ENCODE measurements around the gene OCA2. TPM values are rescaled to one million over a fixed set of nuclear protein-coding genes. Genes with fewer than 3 reads are reported as not detected.
A peak's percentile ranks its signal among the peaks of the same experiment; 100 is the strongest.
"Not testable (repeated sequence)": the region's sequence is repeated elsewhere in the genome, so short reads cannot be mapped to it uniquely, and the experiment has no call there.

Gene OCA2
- total and polyA plus RNA-seq, 2 donors = 0.30 to 3.0 TPM

DNA sequence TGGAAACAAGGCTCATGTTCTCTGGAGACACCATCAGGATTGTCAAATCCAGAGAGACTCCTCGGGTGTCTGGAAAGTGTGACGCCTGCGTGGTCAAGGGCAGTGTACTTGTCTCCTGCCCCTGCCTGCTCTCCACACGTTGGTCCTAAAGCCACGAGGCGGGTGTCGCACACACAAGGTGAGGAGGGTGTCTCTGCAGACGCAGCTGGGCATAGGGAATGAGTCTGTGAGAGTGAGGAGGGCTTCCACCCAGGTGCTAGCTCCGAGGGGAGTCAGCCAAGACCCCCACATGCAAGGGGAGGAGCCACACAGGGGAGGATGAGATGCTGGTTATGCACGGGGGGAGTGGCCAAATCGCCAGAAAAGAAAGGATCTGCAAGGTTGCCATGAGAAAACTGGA is 27.9 kb upstream of the OCA2 start:
- DNase-seq (ENCODE audit: extremely low spot score) = no peak

DNA sequence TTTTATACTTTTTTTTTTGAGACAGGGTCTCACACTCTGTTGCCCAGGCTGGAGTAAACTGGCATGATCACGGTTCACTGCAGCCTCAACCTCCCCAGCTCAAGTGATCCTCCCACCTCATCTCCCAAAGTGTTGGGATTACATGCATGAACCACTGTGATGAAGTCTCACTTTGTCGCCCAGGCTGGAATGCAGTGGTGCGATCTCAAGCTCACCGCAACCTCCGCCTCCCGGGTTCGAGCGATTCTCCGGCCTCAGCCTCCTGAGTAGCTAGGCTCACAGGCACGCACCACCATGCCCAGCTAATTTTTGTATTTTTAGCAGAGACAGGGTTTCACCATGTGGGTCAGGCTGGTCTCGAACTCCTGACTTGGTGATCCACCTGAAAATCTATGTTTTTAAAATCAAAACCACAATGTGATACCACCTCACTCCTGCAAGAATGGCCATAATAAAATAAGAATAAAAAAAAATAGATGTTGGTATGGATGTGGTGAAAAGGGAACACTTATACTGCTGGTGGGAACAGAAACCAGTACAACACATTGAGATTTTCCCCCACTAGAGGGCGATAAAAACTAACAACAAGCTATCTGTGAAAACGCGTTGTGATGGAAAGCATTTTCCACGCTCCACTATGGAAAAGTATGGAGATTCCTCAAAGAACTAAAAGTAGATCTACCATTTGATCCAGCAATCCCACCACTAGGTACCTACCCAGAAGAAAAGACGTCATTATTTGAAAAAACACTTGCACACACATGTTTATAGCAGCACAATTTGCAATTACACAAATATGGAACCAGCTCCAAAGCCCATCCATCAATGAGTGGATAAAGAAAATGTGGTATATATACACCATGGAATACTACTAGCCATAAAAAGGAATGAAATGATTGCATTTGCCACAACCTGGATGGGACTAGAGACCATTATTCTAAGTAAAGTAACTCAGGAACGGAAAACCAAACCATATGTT is 26.8 kb upstream of the OCA2 start:
- no peak for DNase-seq (ENCODE audit: extremely low spot score)
- Histone ChIP-seq H3K36me3 (ENCODE audit: insufficient read depth) (no peaks in the 10 kb centered on the region), H3K4me1 (ENCODE audit: insufficient read depth) (no peaks in the 10 kb centered on the region), H3K27ac (ENCODE audit: low read depth) (no peak overlapping the region), H3K4me3 (ENCODE audit: low read depth, low read length) (no peak overlapping the region)
- WGBS = 73% methylated on average over 17 of the region's 17 CpGs

More for the DNA sequence above, 27.9 kb upstream of the OCA2 start:
- Histone ChIP-seq H3K4me3 (ENCODE audit: low read depth, low read length) (no peak overlapping the region), H3K27ac (ENCODE audit: low read depth) (no peak overlapping the region), H3K36me3 (ENCODE audit: insufficient read depth) (no peaks in the 10 kb centered on the region), H3K4me1 (ENCODE audit: insufficient read depth) (no peaks in the 10 kb centered on the region)
- WGBS = 82% methylated on average over 11 of the region's 11 CpGs

GRCh38 chr15:28124841-28125240 is 25.7 kb upstream of the OCA2 start:
- 90% methylated on average over 10 of the region's 10 CpGs for WGBS
- no peak for DNase-seq (ENCODE audit: extremely low spot score)
- peaks cover 2% of the 10 kb centered on the region for H3K36me3 ChIP-seq (ENCODE audit: insufficient read depth)

DNA sequence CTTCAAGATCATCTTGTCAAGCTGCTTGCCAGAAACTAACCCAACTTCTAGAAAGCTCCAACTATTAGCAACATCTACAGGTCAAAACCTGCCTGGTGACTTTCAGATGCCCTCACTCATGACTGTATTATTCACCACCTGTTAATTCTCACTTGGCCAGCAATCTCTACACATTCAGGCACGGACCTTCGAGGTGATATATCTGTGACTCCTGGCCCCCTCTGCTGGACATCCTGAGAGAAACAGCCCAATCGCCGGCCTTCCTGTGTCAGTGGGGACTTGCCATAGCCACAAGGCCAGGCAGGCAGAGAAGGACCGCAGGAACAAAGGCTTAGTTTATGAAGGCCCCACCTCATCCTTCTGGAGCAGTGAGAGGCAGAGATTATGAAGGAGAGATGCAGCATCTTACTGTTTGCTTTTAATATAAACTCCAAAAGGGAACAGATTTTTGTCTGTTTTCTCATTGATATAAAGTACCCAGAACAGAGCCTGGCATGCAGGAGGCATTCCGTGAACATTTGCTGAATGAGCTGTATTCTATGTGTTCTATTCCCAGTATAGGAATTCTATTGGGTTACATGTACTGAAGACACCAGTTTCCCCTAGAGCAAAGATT is 24.4 kb upstream of the OCA2 start:
- Histone ChIP-seq H3K4me3 (ENCODE audit: low read depth, low read length) (no peak overlapping the region), H3K36me3 (ENCODE audit: insufficient read depth) (peaks cover 2% of the 10 kb centered on the region), H3K27ac (ENCODE audit: low read depth) (no peak overlapping the region), H3K4me1 (ENCODE audit: insufficient read depth) (no peaks in the 10 kb centered on the region)
- peak; percentile 48 for DNase-seq (ENCODE audit: extremely low spot score)
- 22% methylated on average over 6 of the region's 6 CpGs for WGBS

More at GRCh38 chr15:28124841-28125240, 25.7 kb upstream of the OCA2 start:
- H3K4me1 ChIP-seq (ENCODE audit: insufficient read depth) = no peaks in the 10 kb centered on the region
- H3K27ac ChIP-seq (ENCODE audit: low read depth) = no peak overlapping the region
- no peak overlapping the region for H3K4me3 ChIP-seq (ENCODE audit: low read depth, low read length)

GRCh38 chr15:28122038-28122949 is 23.2 kb upstream of the OCA2 start:
- Histone ChIP-seq H3K27ac (ENCODE audit: low read depth) (no peak overlapping the region), H3K4me3 (ENCODE audit: low read depth, low read length) (no peak overlapping the region), H3K36me3 (ENCODE audit: insufficient read depth) (peaks cover 2% of the 10 kb centered on the region), H3K4me1 (ENCODE audit: insufficient read depth) (no peaks in the 10 kb centered on the region)
- 91% methylated on average over 28 of the region's 28 CpGs for WGBS
- no peak for DNase-seq (ENCODE audit: extremely low spot score)

DNA sequence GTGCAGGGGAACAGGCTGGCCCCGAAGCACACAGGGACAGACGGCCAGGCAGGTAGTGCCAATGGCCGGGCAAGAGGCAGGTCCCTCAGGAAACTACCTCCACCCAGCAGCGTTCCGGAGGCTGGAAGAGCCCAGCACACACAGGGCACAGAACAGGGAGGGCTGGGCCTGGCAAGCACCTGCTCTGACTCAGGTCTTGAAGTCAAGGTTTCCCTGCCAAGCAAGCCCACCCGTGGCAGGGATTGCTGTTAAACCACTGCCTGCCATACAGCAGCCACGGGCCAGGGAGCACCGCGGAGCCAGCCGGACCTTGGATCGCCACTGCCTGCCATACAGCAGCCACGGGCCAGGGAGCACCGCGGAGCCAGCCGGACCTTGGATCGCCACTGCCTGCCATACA is 22.5 kb upstream of the OCA2 start:
- not testable (repeated sequence) for DNase-seq (ENCODE audit: extremely low spot score); H3K4me3 ChIP-seq (ENCODE audit: low read depth, low read length); H3K4me1 ChIP-seq (ENCODE audit: insufficient read depth); H3K36me3 ChIP-seq (ENCODE audit: insufficient read depth); H3K27ac ChIP-seq (ENCODE audit: low read depth)
- 95% methylated on average over 11 of the region's 16 CpGs for WGBS

- H3K27ac ChIP-seq (ENCODE audit: low read depth) = no peak overlapping the region
- 92% methylated on average over 4 of the region's 4 CpGs for WGBS
- H3K36me3 ChIP-seq (ENCODE audit: insufficient read depth) = peaks cover 4% of the 10 kb centered on the region
- no peak for DNase-seq (ENCODE audit: extremely low spot score)
- H3K4me1 ChIP-seq (ENCODE audit: insufficient read depth) = no peaks in the 10 kb centered on the region
- H3K4me3 ChIP-seq (ENCODE audit: low read depth, low read length) = no peak overlapping the region
Measured at GRCh38 chr15:28120359-28120640, 21.2 kb upstream of the OCA2 start.

GRCh38 chr15:28118531-28118930 is 19.4 kb upstream of the OCA2 start:
- 93% methylated on average over 10 of the region's 10 CpGs for WGBS
- Histone ChIP-seq H3K4me3 (ENCODE audit: low read depth, low read length) (no peak overlapping the region), H3K27ac (ENCODE audit: low read depth) (no peak overlapping the region), H3K4me1 (ENCODE audit: insufficient read depth) (no peaks in the 10 kb centered on the region), H3K36me3 (ENCODE audit: insufficient read depth) (peaks cover 4% of the 10 kb centered on the region)
- no peak for DNase-seq (ENCODE audit: extremely low spot score)

DNA sequence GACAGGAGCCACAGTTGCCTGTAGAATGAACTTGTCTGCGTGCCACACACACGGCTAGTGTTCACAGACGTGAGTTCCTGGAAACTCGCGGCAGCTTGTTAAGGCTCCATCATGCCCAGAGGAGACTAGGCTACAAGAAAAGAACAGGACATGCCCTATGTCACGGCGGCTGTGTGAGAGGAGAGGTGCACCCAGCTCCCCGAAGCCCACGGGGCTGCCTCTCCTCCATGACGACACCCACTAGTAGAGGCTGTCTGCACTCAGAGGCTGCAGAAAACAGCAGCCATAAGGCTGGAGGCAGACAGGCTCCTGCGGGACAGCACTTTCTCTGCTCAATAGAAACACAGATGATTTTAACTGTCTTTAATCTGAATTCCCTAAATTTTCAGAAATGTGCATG is 19.0 kb upstream of the OCA2 start:
- 91% methylated on average over 11 of the region's 11 CpGs for WGBS
- H3K4me1 ChIP-seq (ENCODE audit: insufficient read depth) = no peaks in the 10 kb centered on the region
- H3K36me3 ChIP-seq (ENCODE audit: insufficient read depth) = peaks cover 4% of the 10 kb centered on the region
- no peak overlapping the region for H3K27ac ChIP-seq (ENCODE audit: low read depth)
- no peak for DNase-seq (ENCODE audit: extremely low spot score)
- no peak overlapping the region for H3K4me3 ChIP-seq (ENCODE audit: low read depth, low read length)

DNA sequence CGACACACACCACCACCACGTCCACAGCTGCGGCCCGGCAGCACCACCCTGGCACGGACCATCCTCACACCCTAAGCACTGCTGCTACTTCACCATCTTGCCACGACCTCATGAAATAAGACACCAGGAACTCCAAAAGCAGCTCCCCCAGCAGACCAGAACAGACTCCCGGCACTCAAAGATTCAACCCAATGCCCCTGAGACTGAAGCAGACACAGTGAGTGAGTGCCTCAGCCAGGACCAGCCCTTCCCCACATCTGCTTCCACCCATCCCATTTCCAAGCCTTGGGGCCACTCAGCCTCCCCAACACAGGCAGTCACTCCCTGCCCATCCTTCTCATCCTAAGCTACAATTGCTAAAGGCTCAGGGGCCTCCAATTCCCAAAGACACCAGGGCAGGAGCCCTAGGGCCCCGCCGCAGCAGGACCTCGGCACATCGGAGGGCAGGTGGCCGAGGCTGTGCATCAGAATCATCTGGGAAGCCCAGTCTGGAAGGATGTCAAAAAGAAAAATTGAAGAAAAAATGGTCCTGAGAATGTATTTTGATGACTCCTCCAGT is 18.4 kb upstream of the OCA2 start:
- Histone ChIP-seq H3K27ac (ENCODE audit: low read depth) (no peak overlapping the region), H3K4me1 (ENCODE audit: insufficient read depth) (no peaks in the 10 kb centered on the region), H3K4me3 (ENCODE audit: low read depth, low read length) (no peak overlapping the region), H3K36me3 (ENCODE audit: insufficient read depth) (peaks cover 4% of the 10 kb centered on the region)
- WGBS = 89% methylated on average over 12 of the region's 12 CpGs
- no peak for DNase-seq (ENCODE audit: extremely low spot score)

- peaks cover 4% of the 10 kb centered on the region for H3K36me3 ChIP-seq (ENCODE audit: insufficient read depth)
- no peak for DNase-seq (ENCODE audit: extremely low spot score)
- no peak overlapping the region for H3K27ac ChIP-seq (ENCODE audit: low read depth)
- no peaks in the 10 kb centered on the region for H3K4me1 ChIP-seq (ENCODE audit: insufficient read depth)
- 96% methylated on average over 42 of the region's 42 CpGs for WGBS
- no peak overlapping the region for H3K4me3 ChIP-seq (ENCODE audit: low read depth, low read length)
Measured at GRCh38 chr15:28116521-28117431, 17.7 kb upstream of the OCA2 start.

- peaks cover 4% of the 10 kb centered on the region for H3K36me3 ChIP-seq (ENCODE audit: insufficient read depth)
- DNase-seq (ENCODE audit: extremely low spot score) = no peak
- WGBS = 91% methylated on average over 13 of the region's 13 CpGs
- H3K4me3 ChIP-seq (ENCODE audit: low read depth, low read length) = no peak overlapping the region
- H3K4me1 ChIP-seq (ENCODE audit: insufficient read depth) = no peaks in the 10 kb centered on the region
- H3K27ac ChIP-seq (ENCODE audit: low read depth) = no peak overlapping the region
Measured at GRCh38 chr15:28115871-28116270, 16.8 kb upstream of the OCA2 start.

All from urinary bladder (tissue), 4 donors.